ENCODE results near the gene S100A1. TPM values are rescaled to one million over a fixed set of nuclear protein-coding genes. Genes with fewer than 3 reads are reported as not detected.

Gene S100A1
- total RNA-seq, 4 donors from 2014 or later: 139 to 498 (median 231) TPM

DNA sequence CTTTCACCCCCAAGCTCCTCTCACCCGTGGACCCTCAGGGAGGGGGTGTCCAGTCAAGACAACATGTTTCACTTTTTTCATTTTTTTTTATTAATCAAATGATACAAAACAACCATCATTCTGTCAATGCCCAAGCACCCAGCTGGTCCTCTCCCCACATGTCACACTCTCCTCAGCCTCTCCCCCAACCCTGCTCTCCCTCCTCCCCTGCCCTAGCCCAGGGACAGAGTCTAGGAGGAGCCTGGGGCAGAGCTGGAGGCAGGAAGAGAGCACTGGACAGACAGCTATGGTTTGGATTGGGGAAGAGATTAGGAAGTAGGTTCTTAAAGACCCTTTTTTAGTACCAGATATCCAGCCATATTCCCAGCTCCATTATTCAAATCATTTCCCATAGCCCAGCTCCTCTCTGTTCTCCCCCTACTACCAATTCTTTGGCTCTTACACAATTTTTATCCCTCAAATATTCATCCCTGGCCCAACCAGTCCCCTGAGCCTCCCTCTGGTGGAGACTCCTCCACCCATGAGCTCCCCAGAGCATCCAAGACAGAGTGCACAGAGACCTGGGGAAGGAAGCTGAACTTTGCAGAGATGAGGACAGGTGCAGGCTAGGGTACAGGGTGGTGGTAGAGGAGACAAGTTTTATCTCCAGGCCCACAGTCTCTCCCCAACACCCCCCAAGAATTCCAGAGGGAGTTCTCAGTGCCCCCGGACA, 13.9 kb upstream of the S100A1 start:
- Histone ChIP-seq H3K4me1 (peaks cover 69 to 80% of the 10 kb centered on the region in 2 donors), H3K36me3 (peaks cover 0 to under 1% of the 10 kb centered on the region in 2 donors), H3K27ac (peak overlapping the region; percentile 29 to 89 (median 77)), H3K9me3 (no peaks in the 10 kb centered on the region), H3K4me3 (replicated peaks in 1 of 3) (no peak overlapping the region), H3K27me3 (no peaks in the 10 kb centered on the region)
- TF ChIP-seq, protein P1, sequence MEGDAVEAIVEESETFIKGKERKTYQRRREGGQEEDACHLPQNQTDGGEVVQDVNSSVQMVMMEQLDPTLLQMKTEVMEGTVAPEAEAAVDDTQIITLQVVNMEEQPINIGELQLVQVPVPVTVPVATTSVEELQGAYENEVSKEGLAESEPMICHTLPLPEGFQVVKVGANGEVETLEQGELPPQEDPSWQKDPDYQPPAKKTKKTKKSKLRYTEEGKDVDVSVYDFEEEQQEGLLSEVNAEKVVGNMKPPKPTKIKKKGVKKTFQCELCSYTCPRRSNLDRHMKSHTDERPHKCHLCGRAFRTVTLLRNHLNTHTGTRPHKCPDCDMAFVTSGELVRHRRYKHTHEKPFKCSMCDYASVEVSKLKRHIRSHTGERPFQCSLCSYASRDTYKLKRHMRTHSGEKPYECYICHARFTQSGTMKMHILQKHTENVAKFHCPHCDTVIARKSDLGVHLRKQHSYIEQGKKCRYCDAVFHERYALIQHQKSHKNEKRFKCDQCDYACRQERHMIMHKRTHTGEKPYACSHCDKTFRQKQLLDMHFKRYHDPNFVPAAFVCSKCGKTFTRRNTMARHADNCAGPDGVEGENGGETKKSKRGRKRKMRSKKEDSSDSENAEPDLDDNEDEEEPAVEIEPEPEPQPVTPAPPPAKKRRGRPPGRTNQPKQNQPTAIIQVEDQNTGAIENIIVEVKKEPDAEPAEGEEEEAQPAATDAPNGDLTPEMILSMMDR (IDR thresholded peaks at IDR 0.05): no peak
- TF ChIP-seq POLR2A (IDR thresholded peaks at IDR 0.05): no peak
- intact Hi-C loops (cut with DNase I): loop anchor here (5.0 kb wide), 1 partner anchor 37 kb away; no protein-coding TSS in a partner anchor
- 64 to 69% methylated on average over 2 of the region's 2 CpGs for WGBS, 2 donors
- DNase-seq: no peak

DNA sequence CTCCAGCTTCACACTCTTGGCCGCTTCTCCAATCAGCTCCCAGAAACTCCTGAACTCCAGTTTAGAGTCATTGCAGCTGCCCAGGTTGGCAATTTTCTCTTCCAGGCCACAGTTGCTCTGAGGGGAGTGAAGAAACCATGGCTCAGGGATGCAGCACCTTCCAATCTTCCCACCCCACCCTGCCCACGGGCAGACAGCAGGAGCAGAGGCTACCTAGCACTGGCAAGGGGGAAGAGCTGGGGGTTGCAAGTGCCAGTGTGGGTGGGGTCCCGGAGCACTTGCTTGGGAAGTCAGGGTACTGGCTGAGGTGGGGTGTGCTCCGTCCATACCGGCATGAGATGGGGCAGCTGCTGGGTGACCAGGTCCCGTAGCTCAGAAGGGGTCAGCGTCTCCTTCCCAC, 13.3 kb upstream of the S100A1 start:
- Histone ChIP-seq H3K4me1 (peaks cover 63 to 74% of the 10 kb centered on the region in 2 donors), H3K36me3 (peaks cover 0 to 6% of the 10 kb centered on the region in 2 donors), H3K4me3 (replicated peaks in 1 of 3) (no peak overlapping the region), H3K27me3 (no peaks in the 10 kb centered on the region), H3K9me3 (no peaks in the 10 kb centered on the region), H3K27ac (peak overlapping the region; percentile 75 to 89 (median 77))
- TF ChIP-seq, protein P1 (IDR thresholded peaks at IDR 0.05): no peak
- no peak for TF ChIP-seq POLR2A (IDR thresholded peaks at IDR 0.05)
- no peak for DNase-seq
- WGBS, 2 donors: 84 to 100% methylated on average over 2 to 7 of the region's 7 CpGs
- intact Hi-C loops (cut with DNase I): loop anchor here (5.0 kb wide), 1 partner anchor 38 kb away; no protein-coding TSS in a partner anchor

DNA sequence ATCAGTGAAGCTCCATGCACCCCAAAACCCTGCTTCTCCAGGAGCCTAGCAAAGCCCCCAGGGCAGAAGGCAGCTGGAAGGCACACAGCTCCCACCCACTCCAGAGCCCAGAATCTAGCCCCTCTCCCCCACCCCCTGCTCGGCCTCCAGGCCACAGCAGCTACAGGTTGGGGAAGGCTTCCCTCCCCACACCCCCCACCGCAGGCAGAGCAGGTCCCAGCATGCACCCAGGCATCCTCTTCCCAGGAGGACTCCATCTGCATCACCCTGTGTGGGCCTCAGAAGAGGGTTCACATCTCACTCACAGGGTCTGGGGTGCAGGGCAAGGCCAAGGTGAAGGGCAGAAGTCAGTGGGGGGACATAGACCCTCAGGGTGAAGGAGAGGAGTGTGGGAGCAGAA, 12.8 kb upstream of the S100A1 start:
- 60 to 67% methylated on average over 1 of the region's 2 CpGs for WGBS, 2 donors
- Histone ChIP-seq H3K36me3 (peaks cover 0 to 8% of the 10 kb centered on the region in 2 donors), H3K27me3 (no peaks in the 10 kb centered on the region), H3K27ac (peak overlapping the region; percentile 75 to 89 (median 77)), H3K4me3 (replicated peaks in 1 of 3) (peak overlapping the region in 1 of 3 donors; percentile 19), H3K9me3 (no peaks in the 10 kb centered on the region), H3K4me1 (peaks cover 58 to 69% of the 10 kb centered on the region in 2 donors)
- TF ChIP-seq, protein P1 (IDR thresholded peaks at IDR 0.05): no peak
- TF ChIP-seq POLR2A (IDR thresholded peaks at IDR 0.05): no peak
- no peak for DNase-seq
- intact Hi-C loops (cut with DNase I): no loop called here

DNA sequence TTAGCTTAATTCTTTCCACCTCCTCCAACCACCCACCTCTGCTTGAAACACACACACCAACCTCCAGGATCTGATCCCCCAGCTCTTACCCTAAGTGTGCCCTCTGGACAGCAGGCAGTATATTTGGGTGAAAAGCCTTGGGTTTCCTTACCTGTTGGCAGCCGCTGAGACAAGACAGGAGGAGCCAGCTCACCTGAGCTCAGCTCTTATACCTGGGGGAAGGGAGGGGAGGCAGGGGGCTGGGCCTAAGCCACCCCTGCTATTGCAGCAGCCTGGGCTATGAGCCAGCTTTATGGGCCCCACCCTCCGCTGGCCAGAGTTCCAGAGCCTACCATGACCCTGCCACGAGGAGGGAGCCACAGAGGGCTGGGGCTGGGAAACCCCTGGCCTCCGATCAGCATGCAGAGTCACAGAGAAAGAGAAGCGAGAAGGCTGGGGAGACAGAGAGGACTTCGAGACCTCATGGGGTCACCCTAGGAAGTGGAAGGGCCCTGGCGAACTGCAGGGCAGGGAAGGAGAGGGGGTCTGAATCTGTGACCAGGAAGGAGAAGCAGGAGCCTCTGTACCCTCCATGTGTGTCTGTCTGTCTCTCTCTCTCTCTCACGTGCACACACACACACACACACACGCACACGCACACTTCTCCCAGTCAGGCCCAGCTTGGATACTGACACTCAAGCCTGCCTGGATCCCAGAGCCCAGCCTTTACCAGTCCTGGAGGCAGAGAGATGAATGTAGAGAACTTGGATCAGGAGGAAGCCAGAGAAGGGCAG, 11.9 kb upstream of the S100A1 start, which contains the start of gene S100A14:
Gene S100A14, minus strand, starts transcription at position 182 of the 773 bp plus-strand sequence. CDS start 467 bp downstream, outside the sequence.
- intact Hi-C loops (cut with DNase I): no loop called here
- peak within 1 kb of the TSS in 1 of 3 donors; percentile 19 for H3K4me3 ChIP-seq (replicated peaks in 1 of 3)

More for the DNA sequence above, 11.9 kb upstream of the S100A1 start, which contains the start of gene S100A14:
- 30 to 38% methylated on average over 10 of the region's 10 CpGs for WGBS, 2 donors
- DNase-seq: peak; percentile 94 to 96
- Histone ChIP-seq H3K36me3 (peaks cover 0 to 8% of the 10 kb centered on the region in 2 donors), H3K27me3 (no peaks in the 10 kb centered on the region), H3K27ac (peak within 1 kb of the TSS; percentile 75 to 89 (median 77)), H3K9me3 (no peaks in the 10 kb centered on the region), H3K4me1 (peaks cover 49 to 60% of the 10 kb centered on the region in 2 donors)
- peak in 1 of 2 donors; percentile 77 for TF ChIP-seq POLR2A (IDR thresholded peaks at IDR 0.05)
- TF ChIP-seq, protein P1 (IDR thresholded peaks at IDR 0.05): peak in 1 of 6 experiments; percentile 9

Measured in thyroid gland (tissue), 4 donors.